ENCODE measurements around the gene SLC7A7.
"Not testable (repeated sequence)": the region's sequence is repeated elsewhere in the genome, so short reads cannot be mapped to it uniquely, and the experiment has no call there.

SLC7A7 gene

GRCh38 chr14:22768947-22769346 is 46.3 kb downstream of the SLC7A7 start:
- no peaks in the 10 kb centered on the region for H3K9me3 Mint-ChIP-seq
- H3K4me3 Mint-ChIP-seq = no peak overlapping the region
- ATAC-seq (no peak), DNase-seq (ENCODE audit: low spot score in 2 of 2) (no peak)
- H3K36me3 Mint-ChIP-seq = peaks cover 66% of the 10 kb centered on the region
- H3K4me1 Mint-ChIP-seq = peaks cover 30% of the 10 kb centered on the region
- H3K27ac Mint-ChIP-seq = peak overlapping the region; percentile 33

- ATAC-seq (no peak), DNase-seq (ENCODE audit: low spot score in 2 of 2) (no peak)
- H3K4me1 Mint-ChIP-seq = peaks cover 30% of the 10 kb centered on the region
- no peaks in the 10 kb centered on the region for H3K9me3 Mint-ChIP-seq
- H3K27ac Mint-ChIP-seq = peak overlapping the region; percentile 99
- H3K36me3 Mint-ChIP-seq = peaks cover 59% of the 10 kb centered on the region
- peak overlapping the region; percentile 82 for H3K4me3 Mint-ChIP-seq
These were observed 48.0 kb downstream of the SLC7A7 start for GRCh38 chr14:22767323-22767589.

- H3K36me3 Mint-ChIP-seq = peaks cover 53% of the 10 kb centered on the region
- H3K4me1 Mint-ChIP-seq = peaks cover 30% of the 10 kb centered on the region
- DNase-seq (ENCODE audit: low spot score in 2 of 2) = peak; percentile 80 to 96
- peak; percentile 95 for ATAC-seq
- H3K9me3 Mint-ChIP-seq = peaks cover 2% of the 10 kb centered on the region
- peak within 1 kb of the TSS; percentile 82 for H3K4me3 Mint-ChIP-seq
- peak within 1 kb of the TSS; percentile 99 for H3K27ac Mint-ChIP-seq
These were observed 48.5 kb downstream of the SLC7A7 start, which contains the start of gene OXA1L for GRCh38 chr14:22766457-22767322. Gene OXA1L, plus strand, starts transcription at chr14:22766688. Its CDS starts 14 bp downstream, at chr14:22766702.

- peaks cover 30% of the 10 kb centered on the region for H3K4me1 Mint-ChIP-seq
- peaks cover 4% of the 10 kb centered on the region for H3K9me3 Mint-ChIP-seq
- DNase-seq (ENCODE audit: low spot score in 2 of 2) = no peak
- H3K27ac Mint-ChIP-seq = no peak overlapping the region
- no peak for ATAC-seq
- H3K4me3 Mint-ChIP-seq = no peak overlapping the region
- H3K36me3 Mint-ChIP-seq = peaks cover 30% of the 10 kb centered on the region
These were observed 50.9 kb downstream of the SLC7A7 start for GRCh38 chr14:22764382-22764781.

- Mint-ChIP-seq H3K36me3 (peaks cover 7% of the 10 kb centered on the region), H3K9me3 (peaks cover 4% of the 10 kb centered on the region), H3K4me3 (no peak overlapping the region), H3K4me1 (peaks cover 7% of the 10 kb centered on the region), H3K27ac (no peak overlapping the region)
- DNase-seq (ENCODE audit: low spot score in 2 of 2) = no peak
- ATAC-seq = no peak
These were observed 53.5 kb downstream of the SLC7A7 start for GRCh38 chr14:22761734-22762133.

- H3K4me3 Mint-ChIP-seq; H3K36me3 Mint-ChIP-seq; ATAC-seq; H3K27ac Mint-ChIP-seq; DNase-seq (ENCODE audit: low spot score in 2 of 2); H3K4me1 Mint-ChIP-seq; H3K9me3 Mint-ChIP-seq: not testable (repeated sequence)
These were observed 57.1 kb downstream of the SLC7A7 start for GRCh38 chr14:22757972-22758650.

- H3K27ac Mint-ChIP-seq = no peak overlapping the region
These were observed 61.6 kb downstream of the SLC7A7 start for GRCh38 chr14:22753586-22753985.

GRCh38 chr14:22752422-22752821 is 62.8 kb downstream of the SLC7A7 start:
- H3K27ac Mint-ChIP-seq = no peak overlapping the region
- no peak overlapping the region for H3K4me3 Mint-ChIP-seq
- ATAC-seq = no peak
- peaks cover 8% of the 10 kb centered on the region for H3K4me1 Mint-ChIP-seq
- no peaks in the 10 kb centered on the region for H3K9me3 Mint-ChIP-seq
- DNase-seq (ENCODE audit: low spot score in 2 of 2) = no peak
- no peaks in the 10 kb centered on the region for H3K36me3 Mint-ChIP-seq

More at GRCh38 chr14:22753586-22753985, 61.6 kb downstream of the SLC7A7 start:
- Mint-ChIP-seq H3K9me3 (no peaks in the 10 kb centered on the region), H3K36me3 (no peaks in the 10 kb centered on the region), H3K4me3 (no peak overlapping the region), H3K4me1 (peaks cover 3% of the 10 kb centered on the region)
- no peak for DNase-seq (ENCODE audit: low spot score in 2 of 2)
- no peak for ATAC-seq

GRCh38 chr14:22748631-22749068 is 66.6 kb downstream of the SLC7A7 start:
- DNase-seq (ENCODE audit: low spot score in 2 of 2) (no peak), ATAC-seq (no peak)
- peaks cover 8% of the 10 kb centered on the region for H3K4me1 Mint-ChIP-seq
- no peaks in the 10 kb centered on the region for H3K9me3 Mint-ChIP-seq
- no peak overlapping the region for H3K4me3 Mint-ChIP-seq
- peak overlapping the region; percentile 19 for H3K27ac Mint-ChIP-seq
- no peaks in the 10 kb centered on the region for H3K36me3 Mint-ChIP-seq

- Mint-ChIP-seq H3K9me3 (no peaks in the 10 kb centered on the region), H3K4me3 (no peak overlapping the region), H3K36me3 (no peaks in the 10 kb centered on the region), H3K4me1 (peaks cover 8% of the 10 kb centered on the region), H3K27ac (peak overlapping the region; percentile 19)
- no peak for DNase-seq (ENCODE audit: low spot score in 2 of 2)
- no peak for ATAC-seq
These were observed 67.0 kb downstream of the SLC7A7 start for GRCh38 chr14:22748206-22748605.

- H3K36me3 Mint-ChIP-seq = no peaks in the 10 kb centered on the region
- DNase-seq (ENCODE audit: low spot score in 2 of 2) = no peak
- no peak overlapping the region for H3K27ac Mint-ChIP-seq
- no peaks in the 10 kb centered on the region for H3K9me3 Mint-ChIP-seq
- no peak for ATAC-seq
- H3K4me3 Mint-ChIP-seq = no peak overlapping the region
- H3K4me1 Mint-ChIP-seq = peaks cover 8% of the 10 kb centered on the region
These were observed 67.5 kb downstream of the SLC7A7 start for GRCh38 chr14:22747769-22748168.

GRCh38 chr14:22740020-22740419 is 75.2 kb downstream of the SLC7A7 start:
- Mint-ChIP-seq H3K4me1 (peaks cover 9% of the 10 kb centered on the region), H3K9me3 (no peaks in the 10 kb centered on the region), H3K27ac (no peak overlapping the region), H3K4me3 (no peak overlapping the region), H3K36me3 (no peaks in the 10 kb centered on the region)
- no peak for DNase-seq (ENCODE audit: low spot score in 2 of 2)
- no peak for ATAC-seq

- Mint-ChIP-seq H3K4me1 (peaks cover 9% of the 10 kb centered on the region), H3K9me3 (no peaks in the 10 kb centered on the region), H3K4me3 (no peak overlapping the region), H3K27ac (no peak overlapping the region), H3K36me3 (no peaks in the 10 kb centered on the region)
- no peak for DNase-seq (ENCODE audit: low spot score in 2 of 2)
- ATAC-seq = no peak
These were observed 75.8 kb downstream of the SLC7A7 start for GRCh38 chr14:22739423-22739822.

GRCh38 chr14:22737052-22737451 is 78.2 kb downstream of the SLC7A7 start:
- DNase-seq (ENCODE audit: low spot score in 2 of 2) = peak in 1 of 2 donors; percentile 62
- Mint-ChIP-seq H3K27ac (peak overlapping the region; percentile 60), H3K36me3 (no peaks in the 10 kb centered on the region), H3K4me3 (no peak overlapping the region), H3K4me1 (peaks cover 9% of the 10 kb centered on the region), H3K9me3 (no peaks in the 10 kb centered on the region)
- ATAC-seq = peak; percentile 98

- not testable (repeated sequence) for H3K4me3 Mint-ChIP-seq; ATAC-seq; H3K4me1 Mint-ChIP-seq; H3K36me3 Mint-ChIP-seq; H3K27ac Mint-ChIP-seq; DNase-seq (ENCODE audit: low spot score in 2 of 2); H3K9me3 Mint-ChIP-seq
These were observed 78.9 kb downstream of the SLC7A7 start for GRCh38 chr14:22736384-22736783.

GRCh38 chr14:22735096-22735495 is 80.1 kb downstream of the SLC7A7 start:
- Mint-ChIP-seq H3K4me1 (peaks cover 9% of the 10 kb centered on the region), H3K4me3 (no peak overlapping the region), H3K27ac (no peak overlapping the region), H3K9me3 (no peaks in the 10 kb centered on the region), H3K36me3 (no peaks in the 10 kb centered on the region)
- no peak for ATAC-seq
- DNase-seq (ENCODE audit: low spot score in 2 of 2) = no peak

All from stimulated activated effector memory CD8-positive, alpha-beta T cell treated with anti-CD3 and anti-CD28 coated beads, Interleukin-12 subunit alpha, Interleukin-12 subunit beta, amount 100 ng/mL, for 72 hours (primary cell).